DMS79 (cell line): ENCODE data around the gene TCERG1L.

Experiments
- DNase-seq: peaks from one replicate; lab custom pipeline; 2025; lab: John Stamatoyannopoulos, UW

The TCERG1L gene

DNA sequence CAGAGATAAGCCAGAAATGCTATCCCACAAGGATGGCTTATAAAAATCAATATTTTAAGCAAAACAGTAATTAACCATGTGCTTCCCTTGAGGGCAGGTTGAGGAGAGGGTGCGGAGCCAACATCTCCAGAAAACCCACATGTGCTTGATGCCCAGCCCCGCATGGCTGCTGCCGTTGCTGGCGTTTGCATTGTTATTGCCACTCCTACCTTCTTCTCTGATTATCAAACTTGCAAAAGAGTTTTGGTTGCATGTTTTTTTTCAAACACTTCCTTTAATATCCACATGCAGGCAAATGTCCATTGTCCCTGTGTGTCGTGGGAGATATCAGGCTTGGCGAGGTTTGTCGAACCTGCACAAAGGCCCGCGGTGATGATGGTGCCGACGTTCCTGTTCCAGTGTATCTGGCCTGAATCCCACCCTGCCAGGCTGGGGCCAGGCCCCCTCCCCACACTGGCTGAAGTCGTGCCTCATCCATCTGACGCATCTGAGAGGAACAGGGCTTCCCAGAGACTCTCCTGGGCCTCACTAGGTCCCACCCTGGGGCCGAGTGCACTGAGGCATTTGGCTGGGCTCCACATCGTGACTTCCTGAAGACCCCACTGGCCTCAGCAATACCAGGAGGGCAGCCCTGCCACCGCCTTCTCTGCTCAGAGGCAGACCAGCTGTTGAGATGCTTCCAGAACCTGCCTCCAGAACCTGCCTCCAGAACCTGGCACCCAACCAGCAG, 40.9 kb downstream of the TCERG1L start:
- DNase-seq = no peak

GRCh38 chr10:131269776-131270460, 41.6 kb downstream of the TCERG1L start:
- peak; percentile 24 for DNase-seq

DNA sequence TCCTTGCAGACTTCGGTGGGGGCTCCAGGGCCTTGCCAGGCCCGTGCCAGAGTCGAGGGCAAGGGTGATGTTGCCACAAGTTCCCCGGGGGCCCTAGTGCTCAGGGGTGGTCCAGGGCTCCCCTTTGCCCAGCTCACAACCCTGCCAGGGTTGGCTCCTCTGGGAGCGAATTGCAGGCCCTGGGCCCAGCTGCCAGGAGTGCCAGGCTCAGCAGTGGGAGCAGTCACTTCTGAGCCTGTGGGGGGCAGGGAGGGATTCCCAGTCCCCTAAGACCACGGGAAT, 43.8 kb downstream of the TCERG1L start:
- no peak for DNase-seq

DNA sequence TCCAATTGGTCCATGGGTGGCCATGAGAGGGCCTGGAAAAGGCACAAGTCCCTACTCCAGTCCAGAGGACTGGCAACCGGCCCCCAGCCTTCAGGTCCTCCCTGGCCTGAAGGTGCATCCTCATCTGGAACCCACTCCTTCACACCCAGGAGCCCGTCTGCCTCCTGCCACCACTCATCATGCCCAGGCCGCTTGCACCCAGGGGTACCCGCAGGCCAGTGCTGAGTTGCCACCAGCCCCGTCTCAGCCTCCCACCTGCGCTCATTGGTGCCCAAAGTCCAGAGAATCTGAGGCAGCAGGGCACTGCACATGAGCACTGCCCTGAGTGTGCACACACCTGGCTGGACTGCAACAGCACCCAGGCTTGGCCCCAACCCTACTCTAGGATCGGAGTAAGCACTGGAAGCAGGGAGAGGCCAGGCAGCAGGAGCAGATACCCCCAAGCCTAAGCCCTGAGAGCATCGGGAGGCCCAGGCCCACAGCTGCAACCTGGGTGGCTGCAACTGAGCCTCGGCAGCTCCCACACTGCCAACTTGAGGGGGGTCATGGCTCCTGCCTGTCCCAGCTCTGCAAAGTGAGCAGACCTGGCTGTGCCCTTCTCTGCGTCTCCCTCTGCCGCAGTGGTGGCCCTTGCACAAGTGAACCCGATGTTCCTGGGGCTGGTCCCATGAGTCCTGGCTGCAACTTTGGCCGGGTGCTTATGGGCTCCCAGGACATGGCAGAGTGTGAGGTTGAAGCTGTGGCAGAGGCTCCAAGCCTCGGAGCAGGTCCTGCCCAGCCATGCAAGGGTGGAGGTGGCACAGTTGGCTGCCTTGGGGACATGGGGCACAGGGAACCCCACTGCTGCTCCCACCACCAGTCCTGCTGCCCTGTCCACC, 44.3 kb downstream of the TCERG1L start:
- DNase-seq = no peak

GRCh38 chr10:131264110-131264788, 47.3 kb downstream of the TCERG1L start:
- DNase-seq = no peak

GRCh38 chr10:131261890-131262475, 49.5 kb downstream of the TCERG1L start:
- DNase-seq = no peak

- no peak for DNase-seq
Observed at GRCh38 chr10:131260452-131261211, 50.9 kb downstream of the TCERG1L start.

GRCh38 chr10:131260031-131260430, 51.5 kb downstream of the TCERG1L start:
- no peak for DNase-seq

- no peak for DNase-seq
Observed at GRCh38 chr10:131259535-131259934, 52.0 kb downstream of the TCERG1L start.

- no peak for DNase-seq
Observed at GRCh38 chr10:131258256-131258655, 53.3 kb downstream of the TCERG1L start.

- DNase-seq = no peak
Observed at GRCh38 chr10:131257027-131257426, 54.5 kb downstream of the TCERG1L start.

DNA sequence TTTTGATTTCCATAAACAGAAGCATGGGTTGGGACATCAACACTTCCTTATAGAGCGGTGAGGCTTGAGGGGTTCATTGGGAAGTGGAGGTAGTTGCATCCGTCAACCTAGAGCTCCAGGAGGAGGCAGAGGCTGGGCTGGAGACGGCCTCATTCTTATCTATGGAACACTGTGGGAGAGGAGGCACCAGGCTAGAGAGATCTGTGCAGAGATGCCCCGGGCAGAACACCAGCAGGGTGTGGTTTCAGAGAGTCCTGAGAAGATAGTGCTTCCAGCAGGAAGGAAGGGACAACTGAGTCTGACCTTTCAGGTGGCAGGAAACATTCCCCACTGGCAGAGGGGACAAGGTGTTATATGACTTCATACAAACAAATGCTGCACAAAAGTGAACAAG, 56.7 kb downstream of the TCERG1L start:
- DNase-seq = no peak

DNA sequence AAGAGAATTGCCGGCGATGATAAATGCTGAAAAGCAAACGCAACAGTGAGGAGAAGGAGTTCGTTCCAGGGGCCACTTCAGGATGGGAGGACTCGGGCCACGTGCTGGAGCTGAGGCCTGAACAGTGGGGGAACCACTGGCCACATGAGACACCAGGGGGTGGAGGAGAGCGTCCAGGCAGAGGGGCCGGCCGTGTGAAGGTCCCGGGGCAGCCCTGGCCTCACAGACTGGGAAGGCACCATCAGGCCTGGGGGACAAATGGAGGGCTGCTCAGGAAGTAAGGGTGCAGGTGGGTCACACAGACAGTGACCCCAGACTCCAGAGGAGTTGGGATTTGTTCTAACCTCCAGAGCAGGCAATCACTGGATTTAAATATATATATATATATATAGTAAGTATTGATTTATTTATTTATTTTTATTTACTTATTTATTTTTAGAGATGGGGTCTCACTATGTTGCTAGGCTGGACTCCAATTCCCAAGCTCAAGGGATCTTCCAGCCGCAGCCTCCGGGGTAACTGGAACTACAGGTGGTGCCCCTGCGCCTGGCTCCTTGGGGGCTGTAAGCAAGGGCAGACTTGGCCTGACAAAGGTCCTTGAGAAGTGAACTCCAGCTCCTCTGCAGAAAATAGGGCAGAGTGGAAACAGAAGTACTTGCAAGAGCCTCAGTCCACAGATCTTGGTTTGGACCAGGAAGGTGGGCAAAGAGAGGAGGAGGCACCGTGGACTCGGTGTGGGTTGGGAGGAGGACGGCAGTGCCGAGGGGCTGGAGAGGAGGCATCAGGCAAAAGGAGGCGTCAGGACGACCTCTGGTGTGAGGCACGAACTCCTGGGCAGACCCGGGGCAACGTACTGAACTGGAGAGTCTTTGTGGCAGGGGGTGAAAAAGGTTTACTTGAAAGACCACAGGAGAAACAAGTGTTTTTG, 57.3 kb downstream of the TCERG1L start:
- no peak for DNase-seq

GRCh38 chr10:131252567-131253276, 58.8 kb downstream of the TCERG1L start:
- DNase-seq = no peak

GRCh38 chr10:131251146-131251541, 60.4 kb downstream of the TCERG1L start:
- no peak for DNase-seq

GRCh38 chr10:131250454-131251145, 60.9 kb downstream of the TCERG1L start:
- DNase-seq = no peak

DNA sequence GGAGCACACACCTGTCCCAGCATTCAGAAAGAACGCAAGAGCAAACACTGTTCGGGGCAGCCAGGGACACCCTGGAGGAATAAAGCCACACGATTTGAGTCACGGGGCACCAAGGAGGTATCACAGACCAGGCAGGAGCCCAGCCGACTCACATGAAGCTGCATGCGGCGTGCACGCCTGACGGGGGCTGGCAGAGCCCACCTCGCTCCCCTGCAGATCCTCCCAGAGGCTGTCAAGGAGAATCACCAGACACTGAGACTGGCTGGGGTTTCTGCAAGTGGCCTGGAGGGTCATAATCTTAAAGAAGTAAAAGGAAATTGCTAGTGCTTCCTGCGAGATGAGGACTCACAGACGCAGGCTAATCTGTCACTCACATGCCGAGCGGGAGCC, 61.6 kb downstream of the TCERG1L start:
- no peak for DNase-seq

DNA sequence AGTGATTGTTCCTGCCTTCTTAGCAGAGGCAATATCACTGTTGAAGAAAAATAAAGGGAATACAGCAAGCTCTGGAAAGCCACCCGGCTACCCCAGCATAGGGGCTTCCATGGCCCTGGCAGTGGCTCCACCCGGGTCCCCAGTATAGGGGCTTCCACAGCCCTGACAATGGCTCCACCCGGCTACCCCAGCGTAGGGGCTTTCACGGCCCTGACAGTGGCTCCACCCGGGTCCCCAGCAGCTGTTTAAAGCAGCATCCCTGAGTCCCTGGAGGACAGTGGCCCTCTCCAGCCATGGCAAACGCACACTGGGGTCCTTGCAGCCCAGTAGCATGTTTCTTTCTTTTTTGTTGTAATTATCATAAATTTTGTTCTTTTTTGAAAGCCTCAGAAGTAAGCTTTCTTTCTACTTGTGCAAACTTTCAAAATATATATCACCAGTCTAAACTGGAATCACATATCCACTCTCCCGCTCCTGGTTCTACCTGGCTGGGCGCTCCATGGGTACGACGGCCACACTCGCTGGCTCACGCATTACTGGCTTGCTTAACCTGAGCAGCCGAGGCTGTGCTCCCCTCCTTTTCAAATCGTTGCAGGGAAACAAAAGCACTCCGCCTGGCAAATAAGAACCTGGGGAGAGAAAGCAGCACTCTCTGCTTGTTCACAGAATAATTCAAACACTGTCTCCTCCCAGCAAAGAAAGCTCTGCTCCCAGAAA, 62.1 kb downstream of the TCERG1L start:
- DNase-seq = no peak
